Endothelial cell of umbilical vein (primary cell): ENCODE measurements around the gene UST. TPM values are rescaled to one million over a fixed set of nuclear protein-coding genes. Genes with fewer than 3 reads are reported as not detected.

Experiments used
- BruUV-seq: library from RNA; stranded (reverse); fragments of 400-500 nt; replicated peaks from 2 replicates; lab custom pipeline; 2021; lab: Mats Ljungman, UMichigan
- CTCF ChIA-PET: fragments of 300-600, 350-600 bp; sonication (Branson Sonifier 250); formaldehyde crosslinking; loops from one replicate; lab custom pipeline; 2021; ENCODE audit warnings: antibody characterized with exemption, inconsistent platforms; lab: Charles Lee
- POLR2A ChIA-PET: fragments of 300-600, 350-600 bp; sonication (Branson Sonifier 250); formaldehyde crosslinking; loops from one replicate; lab custom pipeline; 2021; ENCODE audit warnings: antibody characterized with exemption, inconsistent platforms; lab: Charles Lee
- DNase-seq: peaks from one replicate; pipeline ENCODE4 v3.0.0-alpha.2; 2011; ENCODE audit warnings: low read depth, low spot score
- FAIRE-seq: peaks from 2 replicates; lab custom pipeline; 2011; peaks lifted over from hg19 to GRCh38; lab: Jason Lieb, UNC
- H2AFZ ChIP-seq: 2 replicates; pipeline ENCODE4 v1.6.0; 2012; ENCODE audit warnings: low read depth, low read length, control low read depth, inconsistent platforms
- H3K27ac ChIP-seq: 2 replicates; pipeline ENCODE4 v1.5.1; 2011; ENCODE audit warnings: low read depth, mild to moderate bottlenecking, control low read depth, low read length, moderate library complexity; ENCODE audit not compliant: insufficient read depth
- H3K27me3 ChIP-seq, 2 experiments: 2 replicates each; pipeline versions ENCODE4 v1.6.0 to v1.6.1; 2011; ENCODE audit warnings: low read length in 2 of 2, mixed read lengths in 1 of 2; ENCODE audit not compliant: control insufficient read depth in 2 of 2, insufficient read depth in 2 of 2
- H3K36me3 ChIP-seq, 2 experiments: 2 replicates in 1 of 2; 3 replicates in 1 of 2; pipeline ENCODE4 v1.5.1; 2011; ENCODE audit warnings: low read length in 2 of 2, mild to moderate bottlenecking in 1 of 2, moderate library complexity in 1 of 2; ENCODE audit not compliant: control insufficient read depth in 2 of 2, insufficient read depth in 2 of 2; ENCODE audit errors: extremely low read depth in 1 of 2
- H3K4me1 ChIP-seq: 3 replicates; pipeline ENCODE4 v1.5.1; 2011; ENCODE audit warnings: mild to moderate bottlenecking, low read length; ENCODE audit not compliant: control insufficient read depth, insufficient read depth; ENCODE audit errors: extremely low read depth
- H3K4me2 ChIP-seq: 2 replicates; pipeline ENCODE4 v1.6.1; 2011; ENCODE audit warnings: low read length, control low read depth, mixed read lengths; ENCODE audit not compliant: insufficient read depth
- H3K4me3 ChIP-seq, 3 experiments: fragments of 200-600 bp in 1 of 3; sonication (generic), shearing (Covaris generic) in 1 of 3; replicated peaks in 1 of 3; 2 replicates each; pipeline ENCODE4 v1.5.1; 2011 to 2016; ENCODE audit warnings: control low read depth in 3 of 3, low read length in 3 of 3, mild to moderate bottlenecking in 2 of 3, inconsistent platforms in 1 of 3, low read depth in 1 of 3, moderate library complexity in 1 of 3; ENCODE audit not compliant: insufficient read depth in 1 of 3
- H3K79me2 ChIP-seq: 2 replicates; pipeline ENCODE4 v1.6.0; 2012; ENCODE audit warnings: low read length, inconsistent platforms; ENCODE audit not compliant: control insufficient read depth, insufficient read depth
- H3K9ac ChIP-seq: replicated peaks from 2 replicates; pipeline ENCODE3; 2011; ENCODE audit warnings: low read length, control low read depth; ENCODE audit not compliant: insufficient read depth; ENCODE audit errors: extremely low read depth
- H3K9me1 ChIP-seq: replicated peaks from 3 replicates; pipeline ENCODE4 v1.6.0; 2011; ENCODE audit warnings: mild to moderate bottlenecking, low read length; ENCODE audit not compliant: control insufficient read depth, insufficient read depth; ENCODE audit errors: extremely low read depth
- H3K9me3 ChIP-seq: replicated peaks from 2 replicates; pipeline ENCODE4 v1.5.1; 2012; ENCODE audit warnings: low read length, inconsistent platforms; ENCODE audit not compliant: control insufficient read depth, insufficient read depth
- H4K20me1 ChIP-seq: replicated peaks from 2 replicates; pipeline ENCODE3; 2011; ENCODE audit warnings: mild to moderate bottlenecking, low read length; ENCODE audit not compliant: control insufficient read depth, insufficient read depth; ENCODE audit errors: extremely low read depth
- EZH2 ChIP-seq: IDR thresholded peaks from 2 replicates; pipeline ENCODE4 v1.6.1; 2012; ENCODE audit warnings: borderline replicate concordance, low read depth, mild to moderate bottlenecking, moderate library complexity, low read length, inconsistent platforms; ENCODE audit not compliant: severe bottlenecking
- FOS ChIP-seq: IDR thresholded peaks from 2 replicates; pipeline ENCODE4 v1.6.1; 2011; ENCODE audit warnings: mild to moderate bottlenecking, low read length, moderate library complexity, borderline replicate concordance; ENCODE audit not compliant: insufficient read depth
- GATA2 ChIP-seq: IDR thresholded peaks from 2 replicates; pipeline ENCODE4 v1.7.0; 2011; ENCODE audit warnings: low read depth, mild to moderate bottlenecking, moderate library complexity, mixed read lengths, low read length; ENCODE audit not compliant: insufficient read length, insufficient read depth
- JUN ChIP-seq: IDR thresholded peaks from 2 replicates; pipeline ENCODE4 v1.6.1; 2011; ENCODE audit warnings: borderline replicate concordance, low read depth; ENCODE audit not compliant: insufficient read length, insufficient read depth
- MYC ChIP-seq: IDR thresholded peaks from one replicate; pipeline ENCODE4 v1.6.1; 2011; ENCODE audit warnings: mild to moderate bottlenecking, low read depth, low read length
- POLR2A ChIP-seq: IDR thresholded peaks from 2 replicates; pipeline ENCODE4 v1.6.1; 2012; ENCODE audit warnings: low read depth, mild to moderate bottlenecking, control low read depth, low read length
- POLR2AphosphoS5 ChIP-seq: IDR thresholded peaks from 2 replicates; pipeline ENCODE4 v1.6.1; 2012; ENCODE audit warnings: low read depth, mild to moderate bottlenecking, control low read depth, low read length, moderate library complexity; ENCODE audit not compliant: insufficient read depth
- dilution Hi-C: fragments of 300-500 bp; cut with MboI; formaldehyde crosslinking; loops from one replicate; pipeline ENCODE4 v1.15.0; 2019; ENCODE audit warnings: low sequenced_read_pairs; ENCODE audit not compliant: extremely low pct_ligation_motif_present
- intact Hi-C: fragments of 100-400 bp; cut with micrococcal nuclease; formaldehyde crosslinking; loops from one replicate; pipeline ENCODE4 v1.10.0; 2022
- polyA plus RNA-seq, 4 experiments: library from polyadenylated mRNA; depleted of rRNA in 3 of 4; stranded (reverse) in 3 of 4; unstranded in 1 of 4; fragments of >200 nt; gene quantifications; 2 replicates each; pipeline versions ENCODE4 v1.2.1 to v1.2.3, GENCODE V29; 2011 to 2012; ENCODE audit warnings: missing spikeins in 1 of 4
- total RNA-seq: library from RNA; stranded (reverse); gene quantifications from 2 replicates; pipeline ENCODE4 v1.2.3, GENCODE V29; 2021
- TF ChIP-seq, protein P1 (sequence below): IDR thresholded peaks from 2 replicates; pipeline ENCODE4 v1.6.1; 2011; ENCODE audit not compliant: insufficient read depth, insufficient read length
- TF ChIP-seq, protein P2 (sequence below), 2 donors: IDR thresholded peaks; 1 replicate in 1 of 2; 2 replicates in 1 of 2; pipeline ENCODE4 v1.5.1; 2011; ENCODE audit warnings: low read length in 2 of 2, mild to moderate bottlenecking in 2 of 2, moderate library complexity in 2 of 2, control low read depth in 1 of 2, inconsistent platforms in 1 of 2, low read depth in 1 of 2; ENCODE audit not compliant: insufficient read depth in 1 of 2; ENCODE audit errors: extremely low read depth in 1 of 2

The UST gene
- total and polyA plus RNA-seq, 2 donors (not counting 3 experiments of a cell fraction or from before 2014, with no cell fraction given): 0.26 to 0.84 TPM

DNA sequence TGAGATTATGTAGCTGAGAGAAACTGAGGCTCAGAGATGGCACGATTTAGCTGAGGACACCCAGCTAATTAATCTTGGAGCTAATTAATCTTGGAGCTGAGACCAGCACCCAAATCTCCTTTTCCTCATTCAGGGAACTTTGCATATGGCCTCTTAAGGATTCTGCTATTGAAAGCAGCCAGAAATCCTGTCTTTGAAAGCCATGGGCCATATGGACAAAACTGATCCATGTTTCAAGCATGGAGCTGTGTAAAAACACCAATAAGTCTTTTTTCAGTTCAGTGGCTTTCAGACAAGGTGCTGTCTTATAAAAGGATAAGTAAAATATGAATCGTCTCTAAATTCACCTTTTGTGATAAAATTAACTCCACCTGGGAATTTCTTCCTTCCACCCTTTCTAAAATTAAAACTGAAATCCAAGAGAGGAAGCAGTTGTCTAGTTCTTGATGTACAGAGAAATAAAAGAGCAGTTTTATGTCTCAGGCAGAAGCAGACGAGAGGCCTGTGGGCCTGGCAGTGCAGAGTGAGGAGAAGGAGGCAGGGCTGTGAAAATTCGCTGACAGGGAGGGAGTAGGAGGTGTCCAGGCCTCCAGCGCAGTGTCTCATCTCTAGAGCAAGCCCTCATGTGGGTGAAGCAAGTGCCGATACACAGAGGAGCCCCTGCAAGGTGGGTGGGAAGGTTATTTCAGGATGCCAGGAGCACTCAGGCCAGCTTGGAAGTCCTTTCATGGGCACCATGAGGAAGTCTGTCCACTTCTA lies 266.9 kb downstream of the UST start:
- no peak for TF ChIP-seq GATA2
- no peak for TF ChIP-seq POLR2AphosphoS5
- TF ChIP-seq, protein P1, sequence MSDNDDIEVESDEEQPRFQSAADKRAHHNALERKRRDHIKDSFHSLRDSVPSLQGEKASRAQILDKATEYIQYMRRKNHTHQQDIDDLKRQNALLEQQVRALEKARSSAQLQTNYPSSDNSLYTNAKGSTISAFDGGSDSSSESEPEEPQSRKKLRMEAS: no peak
- no peak for TF ChIP-seq FOS
- TF ChIP-seq MYC: no peak
- TF ChIP-seq EZH2: no peak
- TF ChIP-seq, protein P2, sequence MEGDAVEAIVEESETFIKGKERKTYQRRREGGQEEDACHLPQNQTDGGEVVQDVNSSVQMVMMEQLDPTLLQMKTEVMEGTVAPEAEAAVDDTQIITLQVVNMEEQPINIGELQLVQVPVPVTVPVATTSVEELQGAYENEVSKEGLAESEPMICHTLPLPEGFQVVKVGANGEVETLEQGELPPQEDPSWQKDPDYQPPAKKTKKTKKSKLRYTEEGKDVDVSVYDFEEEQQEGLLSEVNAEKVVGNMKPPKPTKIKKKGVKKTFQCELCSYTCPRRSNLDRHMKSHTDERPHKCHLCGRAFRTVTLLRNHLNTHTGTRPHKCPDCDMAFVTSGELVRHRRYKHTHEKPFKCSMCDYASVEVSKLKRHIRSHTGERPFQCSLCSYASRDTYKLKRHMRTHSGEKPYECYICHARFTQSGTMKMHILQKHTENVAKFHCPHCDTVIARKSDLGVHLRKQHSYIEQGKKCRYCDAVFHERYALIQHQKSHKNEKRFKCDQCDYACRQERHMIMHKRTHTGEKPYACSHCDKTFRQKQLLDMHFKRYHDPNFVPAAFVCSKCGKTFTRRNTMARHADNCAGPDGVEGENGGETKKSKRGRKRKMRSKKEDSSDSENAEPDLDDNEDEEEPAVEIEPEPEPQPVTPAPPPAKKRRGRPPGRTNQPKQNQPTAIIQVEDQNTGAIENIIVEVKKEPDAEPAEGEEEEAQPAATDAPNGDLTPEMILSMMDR (IDR thresholded peaks at IDR 0.05; ENCODE audit: extremely low read depth in 1 of 2, insufficient read depth in 1 of 2, low read depth in 1 of 2, low read length in 2 of 2): no peak
- no peak for TF ChIP-seq JUN
- no peak for TF ChIP-seq POLR2A
- no TSS peak for BruUV-seq
- DNase-seq (no peak), FAIRE-seq (no peak)
- H2AFZ ChIP-seq: no peak overlapping the region
- no peaks in the 10 kb centered on the region for H3K79me2 ChIP-seq
- no peaks in the 10 kb centered on the region for H3K36me3 ChIP-seq
- H3K4me2 ChIP-seq: no peak overlapping the region
- H3K9me3 ChIP-seq: no peaks in the 10 kb centered on the region
- H3K4me1 ChIP-seq: no peaks in the 10 kb centered on the region
- no peak overlapping the region for H3K9ac ChIP-seq
- H3K27ac ChIP-seq: no peak overlapping the region
- no peak overlapping the region for H3K4me3 ChIP-seq
- ChIA-PET POLR2A (no interaction called here), CTCF (interaction anchor here (2.1 kb wide), 1 partner anchor 15 kb away, joined by 6 read pairs; no protein-coding TSS in a partner anchor)
- no peaks in the 10 kb centered on the region for H4K20me1 ChIP-seq
- peaks cover 0 to 1% of the 10 kb centered on the region in 2 experiments for H3K27me3 ChIP-seq
- intact Hi-C loops (no loop called here), dilution Hi-C loops (no loop called here)
- no peaks in the 10 kb centered on the region for H3K9me1 ChIP-seq
